AG04450 (cell line): ENCODE data around the gene GALNT9. TPM values are rescaled to one million over a fixed set of nuclear protein-coding genes. Genes with fewer than 3 reads are reported as not detected.

Source experiments
- CTCF ChIA-PET: fragments of 300-600, 350-600 bp; formaldehyde crosslinking; extraction: SDS; loops from one replicate; lab custom pipeline; 2022; ENCODE audit warnings: antibody characterized with exemption, inconsistent platforms; lab: Charles Lee
- POLR2A ChIA-PET: fragments of 350-600 bp; formaldehyde crosslinking; extraction: SDS; loops from one replicate; lab custom pipeline; 2021; ENCODE audit warnings: antibody characterized with exemption, inconsistent platforms; lab: Yijun Ruan, JAX
- DNase-seq: peaks from one replicate; pipeline ENCODE4 v3.0.0-alpha.2; 2011; ENCODE audit warnings: low read depth, low spot score
- H3K27ac ChIP-seq: one replicate; pipeline ENCODE4 v1.5.1; 2012; ENCODE audit warnings: low read depth, low read length, control low read depth
- H3K27me3 ChIP-seq: one replicate; pipeline ENCODE4 v1.6.0; 2012; ENCODE audit warnings: low read length; ENCODE audit not compliant: control insufficient read depth, insufficient read depth
- H3K4me3 ChIP-seq: 2 replicates; pipeline ENCODE4 v1.5.1; 2011; ENCODE audit warnings: mild to moderate bottlenecking, low read depth, low read length, control low read depth
- H3K9me3 ChIP-seq: 2 replicates; pipeline ENCODE4 v1.5.1; 2012; ENCODE audit warnings: low read length; ENCODE audit not compliant: control insufficient read depth, insufficient read depth
- CTCF ChIP-seq: IDR thresholded peaks from 2 replicates; pipeline ENCODE4 v1.5.1; 2011; ENCODE audit warnings: low read depth, low read length, control low read depth, inconsistent platforms
- polyA plus RNA-seq: library from polyadenylated mRNA; depleted of rRNA; stranded (reverse); fragments of >200 nt; gene quantifications from 2 replicates; pipeline ENCODE4 v1.2.3, GENCODE V29; 2011

The GALNT9 gene
- polyA plus RNA-seq, 1 experiment: not detected

DNA sequence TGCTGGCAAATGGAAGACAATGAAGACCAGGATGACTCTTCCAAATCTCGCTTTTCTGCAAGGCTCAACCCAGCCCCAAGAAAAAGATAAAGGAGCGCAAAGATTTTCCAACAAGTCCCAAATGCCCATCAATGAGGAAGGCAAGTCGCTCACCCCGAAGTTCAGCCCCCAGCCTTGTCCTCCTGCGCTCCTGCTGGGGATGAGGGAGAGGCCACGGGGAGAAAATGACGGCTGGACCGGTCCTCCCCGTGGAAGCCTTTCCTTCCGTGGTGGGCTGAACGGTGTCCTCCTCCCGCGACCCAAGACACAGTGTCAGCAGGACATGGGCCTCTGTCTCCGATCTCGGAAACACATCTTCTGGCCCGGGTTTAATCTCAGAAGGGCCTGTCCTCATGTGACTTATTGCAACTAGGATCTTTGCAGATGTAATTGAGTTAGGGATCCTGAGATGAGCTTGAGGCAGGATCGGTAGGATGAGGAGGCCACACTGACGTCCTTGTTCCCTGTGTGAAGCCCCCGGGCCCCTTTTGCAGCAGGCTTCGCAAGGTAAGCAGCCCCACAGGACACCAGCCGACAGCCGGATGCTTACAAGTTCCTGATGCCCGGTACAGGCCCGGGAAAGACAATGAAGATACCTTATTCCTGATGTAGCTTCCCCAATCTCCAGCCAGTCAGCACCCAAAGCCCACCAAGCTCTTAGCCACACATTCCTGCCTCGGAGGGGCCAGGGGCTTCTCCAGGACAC is 64.2 kb downstream of the GALNT9 start:
- Histone ChIP-seq H3K9me3 (peaks cover 54% of the 10 kb centered on the region), H3K4me3 (no peak overlapping the region), H3K27ac (no peak overlapping the region), H3K27me3 (no peaks in the 10 kb centered on the region)
- ChIA-PET CTCF (no interaction called here), POLR2A (no interaction called here)
- no peak for TF ChIP-seq CTCF
- no peak for DNase-seq

DNA sequence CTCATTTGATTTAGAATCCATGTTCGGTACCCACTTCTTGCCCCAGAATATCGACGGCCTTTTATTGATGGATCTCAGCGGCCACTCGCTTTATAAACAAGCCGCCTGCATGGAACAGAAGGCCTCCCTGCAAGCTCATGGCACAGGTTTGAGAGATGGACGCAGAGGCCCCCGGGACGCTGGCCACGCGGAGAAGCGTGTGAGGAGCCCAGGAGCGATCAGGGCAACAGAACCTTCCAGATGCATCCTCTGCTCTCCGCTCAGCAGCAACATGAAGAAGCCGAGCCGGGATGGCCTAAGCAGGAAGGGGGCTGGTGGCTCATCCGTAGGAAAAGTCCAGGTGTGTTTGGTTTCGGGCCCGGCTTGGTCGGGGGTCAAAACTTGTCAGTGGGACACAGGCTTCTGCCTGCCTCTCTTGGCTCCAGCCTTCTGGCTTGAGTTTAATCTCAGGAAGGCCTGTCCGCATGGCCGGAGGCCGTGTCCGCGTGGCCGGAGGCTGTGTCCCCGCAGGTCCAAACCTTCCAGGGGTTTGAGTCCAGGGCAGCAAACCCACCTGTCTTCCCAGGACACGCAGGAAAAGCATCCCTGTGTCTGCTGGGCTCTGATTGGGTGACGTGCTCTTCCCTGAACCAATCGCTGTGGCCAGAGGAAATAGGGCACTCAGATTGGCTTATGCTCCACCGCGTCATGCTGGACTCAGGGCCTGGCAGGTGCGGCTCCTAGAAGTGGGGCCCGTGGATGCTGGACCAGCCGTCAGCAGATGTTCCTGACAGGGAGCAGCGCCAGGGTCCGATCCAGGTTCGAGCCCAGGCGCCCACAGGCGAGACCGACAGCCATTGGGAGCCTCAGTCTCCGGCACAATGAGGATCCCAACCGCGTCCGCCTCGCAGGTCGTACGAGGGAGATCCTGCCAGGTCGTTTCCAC is 65.0 kb downstream of the GALNT9 start:
- CTCF ChIA-PET: no interaction called here
- no peaks in the 10 kb centered on the region for H3K27me3 ChIP-seq
- H3K27ac ChIP-seq: no peak overlapping the region
- POLR2A ChIA-PET: no interaction called here
- no peak overlapping the region for H3K4me3 ChIP-seq
- DNase-seq: no peak
- peaks cover 51% of the 10 kb centered on the region for H3K9me3 ChIP-seq
- TF ChIP-seq CTCF: no peak

GRCh38 chr12:132263451-132264049 is 65.8 kb downstream of the GALNT9 start:
- no peaks in the 10 kb centered on the region for H3K27me3 ChIP-seq
- H3K27ac ChIP-seq: no peak overlapping the region
- no peak overlapping the region for H3K4me3 ChIP-seq
- ChIA-PET POLR2A (no interaction called here), CTCF (no interaction called here)
- no peak for DNase-seq
- no peak for TF ChIP-seq CTCF
- peaks cover 46% of the 10 kb centered on the region for H3K9me3 ChIP-seq

DNA sequence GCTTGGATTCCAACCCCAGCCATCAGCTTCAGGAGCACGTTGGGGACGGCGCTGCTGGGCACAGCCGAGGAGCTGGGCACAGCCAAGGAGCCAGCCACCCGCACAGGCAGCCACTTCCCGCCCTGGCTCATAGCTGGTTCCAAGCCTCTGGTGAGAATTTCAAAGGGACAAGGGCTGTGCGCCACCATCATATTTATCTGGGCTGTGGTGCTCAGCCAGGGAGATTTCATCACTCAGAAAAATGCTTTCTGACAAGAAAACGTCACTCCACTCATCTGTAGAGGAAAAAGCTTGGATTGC is 66.4 kb downstream of the GALNT9 start:
- H3K27me3 ChIP-seq: no peaks in the 10 kb centered on the region
- no peak for DNase-seq
- POLR2A ChIA-PET: no interaction called here
- H3K27ac ChIP-seq: no peak overlapping the region
- TF ChIP-seq CTCF: no peak
- H3K4me3 ChIP-seq: no peak overlapping the region
- CTCF ChIA-PET: no interaction called here
- H3K9me3 ChIP-seq: peaks cover 46% of the 10 kb centered on the region
